LNCAP (cell line): Measurements from ENCODE around the gene SCO2.

Experiments used
- CTCF ChIP-seq: fragments of 450-650 bp; IDR thresholded peaks from 2 replicates; pipeline ENCODE4 v1.5.1; 2017; ENCODE audit warnings: mild to moderate bottlenecking

SCO2 gene

GRCh38 chr22:50525104-50525857 lies at the start of gene SCO2:
SCO2 (minus strand) TSS chr22:50525598; CDS start chr22:50524411, 1,187 bp downstream.
- TF ChIP-seq CTCF: peak; percentile 11; the same call in 1 of the 2 replicates

GRCh38 chr22:50574383-50574755 lies 49.0 kb upstream of the SCO2 start:
- no peak for TF ChIP-seq CTCF

- no peak for TF ChIP-seq CTCF
Measured at GRCh38 chr22:50573491-50574382, 48.3 kb upstream of the SCO2 start.

GRCh38 chr22:50572965-50573364 lies 47.6 kb upstream of the SCO2 start:
- no peak for TF ChIP-seq CTCF

- TF ChIP-seq CTCF: no peak
Measured at GRCh38 chr22:50571264-50572175, 46.1 kb upstream of the SCO2 start.

GRCh38 chr22:50570861-50571260 lies 45.5 kb upstream of the SCO2 start:
- TF ChIP-seq CTCF: no peak
